OCI-M2 (cell line): Measurements from ENCODE around the gene SLC30A7.

ENCODE experiments used
- DNase-seq: peaks from one replicate; lab custom pipeline; 2025; ENCODE audit not compliant: unreplicated experiment; lab: John Stamatoyannopoulos, UW

The SLC30A7 gene

DNA sequence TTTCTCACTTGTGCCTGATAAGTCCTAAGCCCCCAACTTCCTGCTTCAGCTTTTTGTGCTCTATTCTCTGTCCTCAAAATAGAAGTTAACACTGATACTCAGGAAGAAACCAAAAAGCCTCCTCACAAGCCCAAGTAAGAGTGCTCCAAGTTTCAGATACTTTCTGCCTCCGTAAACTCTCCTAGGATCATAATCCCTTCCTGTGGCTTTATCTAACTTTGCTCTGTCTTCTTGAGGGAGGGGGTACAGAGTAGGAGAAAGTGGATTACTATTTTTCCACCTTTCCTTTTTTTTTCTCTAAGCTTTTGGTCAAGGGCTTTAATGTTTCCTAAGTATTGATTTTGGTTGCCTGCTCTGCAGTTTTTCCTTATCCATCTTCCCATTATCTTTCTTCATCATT lies 75.1 kb downstream of the SLC30A7 start:
- DNase-seq = no peak

- no peak for DNase-seq
Observed at GRCh38 chr1:100972185-100972584, 76.3 kb downstream of the SLC30A7 start.

- no peak for DNase-seq
Observed at GRCh38 chr1:100976936-100977335, 81.0 kb downstream of the SLC30A7 start.

DNA sequence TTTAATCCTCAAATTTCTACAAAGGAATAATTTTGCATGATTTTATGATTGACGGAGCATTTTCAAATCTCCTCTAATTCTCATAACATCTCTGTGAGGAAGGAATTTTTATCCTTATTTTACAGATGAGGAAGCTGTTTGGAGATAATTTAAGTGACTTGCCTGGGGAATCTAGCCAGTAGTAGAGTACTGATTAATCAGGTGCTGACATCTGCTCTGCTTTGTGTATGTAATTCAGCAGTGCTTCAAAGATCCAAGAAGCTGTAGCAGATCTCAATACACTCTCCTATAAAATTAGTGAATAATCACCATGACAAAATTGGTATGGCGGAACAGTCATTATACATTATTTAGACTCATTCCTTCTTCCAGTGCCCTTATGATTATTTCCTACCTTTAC lies 83.7 kb downstream of the SLC30A7 start:
- DNase-seq = no peak

DNA sequence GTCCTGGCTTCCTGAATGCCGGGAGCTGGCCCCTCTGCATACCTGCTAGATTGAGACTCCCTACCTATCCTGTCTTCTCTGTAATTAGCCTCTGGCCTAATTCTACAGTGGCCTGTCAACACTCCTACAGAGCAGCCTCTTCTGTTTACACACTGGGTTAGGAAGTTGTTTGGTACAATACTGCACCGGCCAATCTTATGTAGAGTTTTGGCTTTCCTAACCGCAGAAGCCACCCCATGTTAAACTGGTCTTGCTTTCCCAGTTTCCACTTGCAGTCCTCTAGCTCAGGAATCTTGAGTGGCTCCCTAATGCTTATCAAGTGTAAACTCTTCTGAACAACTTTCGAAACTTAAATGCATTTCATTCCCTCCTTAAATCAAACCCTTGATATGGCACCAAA lies 86.9 kb downstream of the SLC30A7 start:
- no peak for DNase-seq

DNA sequence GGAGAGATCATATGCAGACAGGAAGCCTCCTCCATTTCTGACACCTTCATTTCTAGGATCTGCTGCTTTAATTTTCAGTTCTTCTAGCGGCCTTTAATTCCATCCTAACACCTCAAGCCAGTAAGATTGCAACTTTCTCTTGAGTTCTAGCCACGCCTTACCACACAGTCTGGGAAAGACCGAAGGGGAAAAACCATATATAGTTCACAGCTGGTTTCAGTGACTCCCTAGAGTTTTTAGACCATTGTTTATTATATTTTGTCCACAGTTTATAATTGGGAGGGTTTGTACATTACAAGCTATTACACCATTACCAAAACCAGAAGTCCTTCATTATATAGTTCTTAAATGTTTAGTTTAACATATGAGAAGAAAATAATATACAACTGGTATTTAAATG lies 92.2 kb downstream of the SLC30A7 start:
- DNase-seq = no peak

GRCh38 chr1:100989306-100990077 lies 93.6 kb downstream of the SLC30A7 start:
- no peak for DNase-seq

DNA sequence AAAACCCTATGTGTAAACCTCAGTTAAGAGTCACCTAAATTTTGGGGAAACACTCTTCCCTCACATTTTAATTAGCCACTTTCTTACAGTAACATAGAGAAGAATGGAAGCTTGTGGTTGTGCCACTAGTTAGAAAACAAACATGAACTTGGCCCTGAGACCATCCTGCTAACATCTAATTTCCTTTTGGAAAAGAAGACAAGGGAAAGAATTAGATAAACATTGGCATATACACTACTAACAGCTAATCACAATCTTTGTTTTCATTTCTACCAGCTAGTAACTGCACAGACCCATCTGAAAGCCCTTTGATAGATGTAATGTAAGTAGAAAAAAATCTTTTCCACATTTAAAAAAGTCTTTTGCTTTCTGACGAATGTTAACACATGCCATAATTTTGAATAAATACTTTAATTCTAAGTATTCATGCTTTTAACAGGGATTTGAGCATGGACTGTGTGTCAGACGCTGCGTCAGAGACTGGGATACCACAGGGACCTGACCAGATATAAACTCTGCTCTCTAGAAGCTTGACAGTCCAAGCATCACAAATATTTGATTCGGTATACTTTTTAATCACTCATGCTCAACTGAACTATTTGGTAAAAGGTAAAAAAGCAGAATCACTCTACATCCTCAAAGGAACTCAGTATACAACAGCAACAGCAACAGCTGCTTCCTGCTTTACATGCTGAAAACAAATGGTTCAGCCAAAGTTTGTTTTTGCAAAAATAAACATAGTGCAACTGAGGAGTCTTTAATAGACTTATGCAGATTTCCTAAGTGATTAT lies 99.5 kb downstream of the SLC30A7 start:
- DNase-seq = no peak

DNA sequence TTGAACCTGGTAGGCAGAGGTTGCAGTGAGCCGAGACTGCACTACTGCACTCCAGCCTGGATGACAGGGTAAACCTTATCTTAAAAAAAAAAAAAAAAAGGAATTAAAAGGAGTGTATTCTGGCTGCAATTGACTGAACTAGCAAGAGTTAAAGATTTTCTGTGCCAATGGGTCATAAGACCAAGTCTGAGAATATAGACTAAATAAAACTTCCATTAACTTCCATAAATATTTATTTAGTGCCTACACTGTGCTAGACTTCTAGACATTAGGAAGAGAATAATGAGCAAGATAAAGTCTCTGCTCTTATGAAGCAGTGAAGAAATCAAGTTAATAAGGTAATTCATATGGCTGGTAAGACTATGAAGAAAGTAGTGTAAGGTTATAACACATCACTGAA lies 102.5 kb downstream of the SLC30A7 start:
- DNase-seq = no peak

DNA sequence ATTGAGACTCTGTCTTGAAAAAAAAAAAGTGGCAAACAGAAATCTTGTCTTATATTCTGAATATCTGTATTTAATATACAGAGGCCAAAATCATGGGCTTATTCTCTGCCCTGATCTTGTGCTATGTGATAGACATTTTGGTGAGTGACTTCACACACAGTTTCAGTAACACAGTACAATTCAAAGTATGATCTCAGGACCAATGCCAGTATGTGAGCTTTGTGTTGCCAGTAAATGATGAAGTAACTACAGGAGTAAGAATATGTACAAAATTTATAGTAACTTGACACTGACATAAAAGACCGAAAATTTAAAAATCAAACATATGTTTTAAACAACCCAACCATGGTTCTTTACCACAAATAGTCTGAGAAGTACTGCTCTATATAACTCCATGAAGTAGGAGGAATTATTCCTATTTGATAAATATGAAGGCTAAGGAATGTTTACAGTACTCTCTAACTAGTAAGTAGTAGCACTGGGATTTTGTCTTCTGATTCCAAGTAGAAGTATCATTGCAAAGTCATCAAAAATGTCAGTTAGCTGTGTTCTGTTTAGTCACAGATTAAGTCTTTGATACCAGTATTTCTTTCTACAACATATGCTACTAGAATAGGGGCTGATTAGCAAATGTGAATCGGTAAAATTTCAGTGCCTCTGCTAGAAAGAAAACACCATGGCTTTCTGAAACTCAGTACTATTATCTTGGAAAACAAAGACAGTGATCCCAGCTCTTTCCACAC lies 104.4 kb downstream of the SLC30A7 start:
- no peak for DNase-seq

- no peak for DNase-seq
Observed at GRCh38 chr1:101002551-101002950, 106.7 kb downstream of the SLC30A7 start.

DNA sequence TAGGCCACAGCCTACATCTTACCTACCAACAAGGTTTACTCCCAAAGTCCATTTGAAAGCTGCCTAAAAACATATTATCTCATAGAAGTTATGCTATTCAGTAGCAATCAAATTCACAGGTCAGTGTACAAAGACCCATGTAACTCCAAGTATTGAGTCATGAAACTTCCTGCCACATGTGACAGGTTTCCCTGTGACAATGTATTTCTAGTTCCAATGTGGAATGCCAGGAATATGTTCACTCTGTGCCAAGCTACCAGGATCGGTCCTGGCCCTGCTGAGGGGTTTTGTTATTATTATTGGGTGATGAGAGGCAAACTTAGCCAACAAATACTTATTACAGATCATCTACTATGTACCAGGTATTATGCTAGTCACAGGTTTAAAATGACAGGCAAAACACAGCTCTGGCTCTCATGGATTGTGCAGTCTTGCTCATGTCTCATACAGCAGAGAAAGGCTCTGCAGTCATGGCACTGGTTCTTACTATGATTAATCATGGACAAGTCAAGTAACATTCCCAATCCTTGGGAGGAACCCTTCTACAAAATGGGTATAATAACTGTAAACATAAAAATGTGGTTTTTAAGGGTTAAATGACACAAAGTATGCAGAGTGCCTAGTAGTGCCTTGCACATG lies 107.2 kb downstream of the SLC30A7 start:
- no peak for DNase-seq

GRCh38 chr1:101004061-101004460 lies 108.2 kb downstream of the SLC30A7 start:
- DNase-seq = no peak

DNA sequence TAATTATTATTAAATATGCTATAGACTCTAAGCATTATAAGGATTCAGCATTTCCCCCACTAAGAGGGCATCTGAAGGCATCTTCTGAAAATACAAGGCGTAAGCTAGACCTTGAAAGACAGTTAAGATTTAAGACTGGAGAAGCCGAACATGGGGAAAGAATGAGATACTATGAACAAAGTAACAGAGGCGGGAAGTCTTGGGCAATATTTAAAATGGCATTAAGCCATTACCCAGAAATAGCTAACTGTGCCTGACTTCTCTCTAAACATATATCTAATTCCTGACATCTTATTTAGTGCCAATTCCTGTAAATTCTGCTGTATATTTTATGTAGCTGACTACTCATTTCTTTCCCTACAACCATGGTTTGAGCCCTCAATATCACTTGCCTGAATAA lies 108.8 kb downstream of the SLC30A7 start:
- no peak for DNase-seq

- DNase-seq = no peak
Observed at GRCh38 chr1:101005183-101005582, 109.3 kb downstream of the SLC30A7 start.

- no peak for DNase-seq
Observed at GRCh38 chr1:101005871-101006270, 110.0 kb downstream of the SLC30A7 start.

GRCh38 chr1:101006553-101006952 lies 110.7 kb downstream of the SLC30A7 start:
- DNase-seq = no peak

DNA sequence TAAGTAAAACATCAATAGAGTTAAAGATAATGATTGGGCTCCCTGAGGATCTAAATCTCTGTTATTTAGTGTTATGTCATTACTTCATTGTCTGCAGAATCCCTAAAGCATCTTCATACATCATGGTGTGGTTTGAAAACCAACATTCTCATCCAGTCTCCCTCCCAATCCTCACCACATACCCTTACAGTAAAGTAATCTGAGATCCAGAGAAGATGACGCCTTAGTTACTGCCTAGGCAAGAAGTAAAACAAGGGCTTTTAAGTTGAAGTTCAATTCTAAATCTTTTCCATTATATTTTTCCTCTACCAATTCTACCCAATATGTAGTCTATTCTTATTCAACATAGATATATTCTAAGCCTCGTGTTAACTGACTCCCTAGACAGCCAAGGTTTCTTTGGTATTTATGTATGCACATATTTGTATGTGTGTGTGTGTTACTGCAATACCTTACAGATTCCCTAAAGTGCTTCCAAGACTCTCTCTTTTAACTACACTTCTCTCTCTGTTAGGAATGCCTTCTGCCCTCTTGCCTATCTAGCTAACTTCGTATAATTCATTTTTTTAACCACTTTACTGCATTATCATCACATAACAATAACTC lies 112.4 kb downstream of the SLC30A7 start:
- DNase-seq = no peak

DNA sequence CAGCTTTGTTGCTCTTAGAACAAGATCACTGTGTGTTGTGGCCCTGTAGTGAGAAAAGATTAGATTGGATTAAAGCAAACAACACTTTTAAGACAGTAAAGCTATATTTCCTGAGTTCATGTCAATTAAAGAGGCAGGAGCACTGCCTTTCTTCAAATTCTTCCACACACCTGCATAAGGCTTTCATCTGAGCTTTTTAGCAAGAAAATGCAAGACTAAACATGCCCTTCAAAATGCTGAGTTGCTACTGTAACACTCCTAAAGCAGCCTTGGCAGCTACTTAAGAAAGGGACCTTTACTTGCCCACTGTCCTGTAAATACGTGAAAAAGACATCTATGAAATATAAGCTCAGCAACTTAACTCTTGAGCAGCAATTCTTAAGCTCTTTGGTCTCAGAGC lies 117.9 kb downstream of the SLC30A7 start:
- no peak for DNase-seq

- no peak for DNase-seq
Observed at GRCh38 chr1:101017448-101017847, 121.6 kb downstream of the SLC30A7 start.

DNA sequence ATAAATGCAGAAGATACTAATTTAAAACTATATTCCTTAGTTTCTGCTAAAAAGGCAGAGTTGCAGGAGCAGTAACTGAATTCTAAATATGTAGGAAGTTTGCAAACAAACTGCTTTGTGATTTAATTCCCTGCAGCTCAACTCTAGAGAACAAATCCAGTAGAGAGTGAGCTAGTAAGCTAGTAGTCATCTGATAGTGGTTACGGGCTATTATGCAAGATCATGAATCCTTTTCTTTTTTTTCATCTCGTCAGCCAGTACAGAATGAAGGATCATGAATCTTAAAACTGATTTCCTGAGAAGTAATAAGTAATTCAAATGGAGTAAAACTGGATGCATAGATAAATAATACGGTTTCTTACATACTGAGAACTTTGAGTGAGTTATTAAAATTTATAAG lies 126.4 kb downstream of the SLC30A7 start:
- no peak for DNase-seq
